Measurements from ENCODE around the gene CGB8.

GRCh38 chr19:49017666-49018351, 31.1 kb downstream of the CGB8 start:
- TF ChIP-seq CTCF (IDR thresholded peaks at IDR 0.05; ENCODE audit: low read depth, low read length) (no peak), EZH2phosphoT487 (IDR thresholded peaks at IDR 0.05; ENCODE audit: low read depth) (no peak)

Measured in OCI-LY3 (cell line).